ENCODE measurements around the gene UPK1A. TPM values are rescaled to one million over a fixed set of nuclear protein-coding genes. Genes with fewer than 3 reads are reported as not detected.
A peak's percentile ranks its signal among the peaks of the same experiment; 100 is the strongest.

The UPK1A gene
- total RNA-seq, 2 donors from 2014 or later, result not detected

GRCh38 chr19:35693422-35693821, 27.1 kb downstream of the UPK1A start:
- no peak for TF ChIP-seq POLR2A (IDR thresholded peaks at IDR 0.05)
- TF ChIP-seq, protein P1, sequence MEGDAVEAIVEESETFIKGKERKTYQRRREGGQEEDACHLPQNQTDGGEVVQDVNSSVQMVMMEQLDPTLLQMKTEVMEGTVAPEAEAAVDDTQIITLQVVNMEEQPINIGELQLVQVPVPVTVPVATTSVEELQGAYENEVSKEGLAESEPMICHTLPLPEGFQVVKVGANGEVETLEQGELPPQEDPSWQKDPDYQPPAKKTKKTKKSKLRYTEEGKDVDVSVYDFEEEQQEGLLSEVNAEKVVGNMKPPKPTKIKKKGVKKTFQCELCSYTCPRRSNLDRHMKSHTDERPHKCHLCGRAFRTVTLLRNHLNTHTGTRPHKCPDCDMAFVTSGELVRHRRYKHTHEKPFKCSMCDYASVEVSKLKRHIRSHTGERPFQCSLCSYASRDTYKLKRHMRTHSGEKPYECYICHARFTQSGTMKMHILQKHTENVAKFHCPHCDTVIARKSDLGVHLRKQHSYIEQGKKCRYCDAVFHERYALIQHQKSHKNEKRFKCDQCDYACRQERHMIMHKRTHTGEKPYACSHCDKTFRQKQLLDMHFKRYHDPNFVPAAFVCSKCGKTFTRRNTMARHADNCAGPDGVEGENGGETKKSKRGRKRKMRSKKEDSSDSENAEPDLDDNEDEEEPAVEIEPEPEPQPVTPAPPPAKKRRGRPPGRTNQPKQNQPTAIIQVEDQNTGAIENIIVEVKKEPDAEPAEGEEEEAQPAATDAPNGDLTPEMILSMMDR (IDR thresholded peaks at IDR 0.05), result no peak
- no peaks in the 10 kb centered on the region for H3K9me3 ChIP-seq
- WGBS, 2 donors, result 10% methylated on average over 6 to 8 of the region's 8 CpGs
- no peak overlapping the region for H3K27ac ChIP-seq
- ATAC-seq, result no peak
- no peaks in the 10 kb centered on the region for H3K27me3 ChIP-seq
- H3K4me1 ChIP-seq, result peaks cover 4% of the 10 kb centered on the region
- no peaks in the 10 kb centered on the region for H3K36me3 ChIP-seq (replicated peaks in 1 of 2; ENCODE audit: insufficient read depth in 1 of 2, low read depth in 2 of 2)
- no peak for DNase-seq
- no peak overlapping the region for H3K4me3 ChIP-seq
- intact Hi-C loops (cut with DNase I), result no loop called here

- H3K4me1 ChIP-seq, result peaks cover 4% of the 10 kb centered on the region
- DNase-seq, result peak; percentile 93 to 94 (median 94)
- H3K27ac ChIP-seq, result no peak overlapping the region
- no peak for TF ChIP-seq POLR2A (IDR thresholded peaks at IDR 0.05)
- TF ChIP-seq, protein P1 (IDR thresholded peaks at IDR 0.05), result peak; percentile 95 to 100 (median 99)
- whole genome bisulfite sequencing, 2 donors, result 32 to 34% methylated on average over 8 of the region's 8 CpGs
- intact Hi-C loops (cut with DNase I), result no loop called here
- peak; percentile 100 for ATAC-seq
- no peaks in the 10 kb centered on the region for H3K36me3 ChIP-seq (replicated peaks in 1 of 2; ENCODE audit: insufficient read depth in 1 of 2, low read depth in 2 of 2)
- H3K27me3 ChIP-seq, result no peaks in the 10 kb centered on the region
- H3K9me3 ChIP-seq, result no peaks in the 10 kb centered on the region
- no peak overlapping the region for H3K4me3 ChIP-seq
Measured at GRCh38 chr19:35693835-35694599, 27.7 kb downstream of the UPK1A start.

DNA sequence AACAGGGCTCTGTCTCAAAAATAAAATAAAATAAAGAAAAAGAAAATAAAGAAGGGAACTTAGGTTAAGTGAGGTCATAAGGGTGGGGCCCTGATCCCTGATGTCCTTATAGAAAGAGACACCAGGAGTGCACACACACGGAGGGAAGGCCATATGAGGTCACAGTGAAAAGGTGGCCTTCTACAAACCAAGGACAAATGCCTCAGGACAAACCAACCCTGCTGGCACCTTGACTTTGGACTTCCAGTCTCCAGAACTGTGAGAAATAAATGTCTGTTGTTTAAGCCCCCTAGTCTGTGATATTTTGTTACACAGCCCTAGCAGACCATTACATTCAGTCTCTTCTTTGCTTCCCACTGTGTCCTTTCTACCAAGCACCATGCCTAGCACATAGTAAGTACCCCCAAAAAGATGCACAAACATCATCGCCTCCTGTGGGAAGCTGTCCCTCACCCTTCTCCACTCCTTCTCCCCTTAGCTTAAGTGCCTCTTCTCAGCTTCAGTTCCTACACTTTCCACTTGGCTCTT, 29.6 kb downstream of the UPK1A start:
- intact Hi-C loops (cut with DNase I), result no loop called here

DNA sequence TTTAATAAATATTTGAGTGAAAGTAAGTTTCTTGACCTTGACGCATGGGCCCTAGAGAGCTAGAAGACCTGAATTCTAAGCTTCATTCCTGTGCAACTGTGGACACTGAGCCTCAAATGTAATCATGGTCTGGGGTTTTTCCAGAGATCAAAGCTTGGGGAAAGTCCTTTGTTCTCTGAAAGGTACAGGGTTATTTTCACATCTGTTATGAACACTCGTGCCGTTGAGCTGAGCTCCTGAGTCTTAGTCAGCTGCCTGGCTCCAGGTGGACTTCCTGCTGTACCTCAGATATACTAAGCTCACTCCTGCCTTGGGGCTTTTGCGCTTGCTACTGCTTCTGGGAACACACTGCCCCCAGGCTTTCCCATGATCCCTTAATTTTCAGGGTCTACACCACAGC, 30.5 kb downstream of the UPK1A start:
- Histone ChIP-seq H3K27me3 (no peaks in the 10 kb centered on the region), H3K9me3 (no peaks in the 10 kb centered on the region), H3K27ac (no peak overlapping the region), H3K4me3 (no peak overlapping the region), H3K36me3 (replicated peaks in 1 of 2; ENCODE audit: insufficient read depth in 1 of 2, low read depth in 2 of 2) (no peaks in the 10 kb centered on the region), H3K4me1 (peaks cover 1% of the 10 kb centered on the region)
- WGBS, 2 donors, result 30 to 58% methylated on average over 4 of the region's 4 CpGs
- DNase-seq (no peak), ATAC-seq (no peak)
- intact Hi-C loops (cut with DNase I), result no loop called here
- TF ChIP-seq, protein P1 (IDR thresholded peaks at IDR 0.05), result no peak

More for the DNA sequence above, 29.6 kb downstream of the UPK1A start:
- no peaks in the 10 kb centered on the region for H3K9me3 ChIP-seq
- WGBS, 2 donors, result 73 to 79% methylated on average over 2 of the region's 2 CpGs
- H3K27ac ChIP-seq, result no peak overlapping the region
- H3K4me1 ChIP-seq, result no peaks in the 10 kb centered on the region
- no peak overlapping the region for H3K4me3 ChIP-seq
- no peak for TF ChIP-seq POLR2A (IDR thresholded peaks at IDR 0.05)
- TF ChIP-seq, protein P1 (IDR thresholded peaks at IDR 0.05), result no peak
- H3K27me3 ChIP-seq, result no peaks in the 10 kb centered on the region
- H3K36me3 ChIP-seq (replicated peaks in 1 of 2; ENCODE audit: insufficient read depth in 1 of 2, low read depth in 2 of 2), result no peaks in the 10 kb centered on the region
- DNase-seq (no peak), ATAC-seq (no peak)

Measured in body of pancreas (tissue), 4 donors.